SH-SY5Y (cell line): ENCODE measurements around the gene ADAM29.

Experiments
- GATA2 ChIP-seq: IDR thresholded peaks from 2 replicates; pipeline ENCODE4 v1.6.1; 2011; ENCODE audit warnings: mild to moderate bottlenecking, low read depth, low read length
- GATA3 ChIP-seq: IDR thresholded peaks from 2 replicates; pipeline ENCODE4 v1.6.1; 2011; ENCODE audit warnings: low read depth, mild to moderate bottlenecking, low read length, moderate library complexity

Gene ADAM29

GRCh38 chr4:174918058-174918457 is at the start of gene ADAM29:
Gene ADAM29 (plus strand): TSS chr4:174918358. CDS start chr4:174975526, 57,168 bp downstream.
- TF ChIP-seq GATA2 (no peak), GATA3 (no peak)

GRCh38 chr4:174869339-174869738 is 48.8 kb upstream of the ADAM29 start:
- TF ChIP-seq GATA3: no peak
- TF ChIP-seq GATA2: no peak

GRCh38 chr4:174870311-174870710 is 47.8 kb upstream of the ADAM29 start:
- no peak for TF ChIP-seq GATA3
- no peak for TF ChIP-seq GATA2

GRCh38 chr4:174871407-174871806 is 46.8 kb upstream of the ADAM29 start:
- TF ChIP-seq GATA2 (no peak), GATA3 (no peak)

- TF ChIP-seq GATA3 (no peak), GATA2 (no peak)
These were observed 44.2 kb upstream of the ADAM29 start for GRCh38 chr4:174873931-174874330.

GRCh38 chr4:174874898-174875297 is 43.3 kb upstream of the ADAM29 start:
- no peak for TF ChIP-seq GATA2

- TF ChIP-seq GATA3: no peak
- no peak for TF ChIP-seq GATA2
These were observed 38.2 kb upstream of the ADAM29 start for GRCh38 chr4:174880001-174880400.

- TF ChIP-seq GATA3 (no peak), GATA2 (no peak)
These were observed 35.7 kb upstream of the ADAM29 start for GRCh38 chr4:174882317-174882992.

GRCh38 chr4:174907508-174907907 is 10.7 kb upstream of the ADAM29 start:
- TF ChIP-seq GATA3 (no peak), GATA2 (no peak)

GRCh38 chr4:174910271-174910670 is 7.9 kb upstream of the ADAM29 start:
- TF ChIP-seq GATA2: no peak
- no peak for TF ChIP-seq GATA3

- TF ChIP-seq GATA2 (no peak), GATA3 (no peak)
These were observed 5.1 kb upstream of the ADAM29 start for GRCh38 chr4:174912919-174913543.

- no peak for TF ChIP-seq GATA3
- no peak for TF ChIP-seq GATA2
These were observed 1.8 kb downstream of the ADAM29 start for GRCh38 chr4:174919886-174920423.

- no peak for TF ChIP-seq GATA3
- TF ChIP-seq GATA2: no peak
These were observed 8.8 kb downstream of the ADAM29 start for GRCh38 chr4:174926958-174927357.

- TF ChIP-seq GATA3 (no peak), GATA2 (no peak)
These were observed 10.0 kb downstream of the ADAM29 start for GRCh38 chr4:174928174-174928573.

GRCh38 chr4:174928575-174929253 is 10.6 kb downstream of the ADAM29 start:
- TF ChIP-seq GATA3: no peak
- no peak for TF ChIP-seq GATA2

GRCh38 chr4:174929346-174929745 is 11.2 kb downstream of the ADAM29 start:
- TF ChIP-seq GATA2: no peak
